ENCODE data around the gene SRGAP3.

The SRGAP3 gene

DNA sequence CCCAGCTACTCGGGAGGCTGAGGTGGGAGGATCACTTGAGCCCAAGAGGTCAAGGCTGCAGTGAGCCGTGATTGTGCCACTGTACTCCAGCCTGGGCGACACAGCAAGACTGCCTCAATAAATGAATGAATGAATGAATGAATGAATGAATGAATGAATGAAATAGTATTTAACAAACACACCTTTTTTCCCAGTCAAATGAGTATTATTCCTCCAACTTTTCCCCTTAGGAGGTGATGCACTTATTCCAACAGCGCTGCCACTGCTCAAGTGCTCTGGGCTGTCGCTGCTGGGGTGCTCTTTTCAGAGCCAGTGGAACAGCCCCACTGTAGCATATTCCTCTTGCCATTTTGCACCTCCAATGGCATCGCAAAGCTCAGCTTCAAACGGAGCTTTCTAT lies 219.4 kb downstream of the SRGAP3 start:
- TF ChIP-seq CTCF (IDR thresholded peaks at IDR 0.05; ENCODE audit: extremely low read depth, insufficient read depth, missing control alignments): no peak
- in situ Hi-C loops (cut with MboI; ENCODE audit: low pct_unique_long_range_greater_than_20kb, low sequenced_read_pairs, unreplicated experiment): no loop called here
- DNase-seq (ENCODE audit: low spot score): no peak

- in situ Hi-C loops (cut with MboI; ENCODE audit: low pct_unique_long_range_greater_than_20kb, low sequenced_read_pairs, unreplicated experiment): no loop called here
- no peak for TF ChIP-seq CTCF (IDR thresholded peaks at IDR 0.05; ENCODE audit: extremely low read depth, insufficient read depth, missing control alignments)
- no peak for DNase-seq (ENCODE audit: low spot score)
Observed at GRCh38 chr3:9028134-9028533, 221.3 kb downstream of the SRGAP3 start.

- TF ChIP-seq CTCF (IDR thresholded peaks at IDR 0.05; ENCODE audit: extremely low read depth, insufficient read depth, missing control alignments): no peak
- in situ Hi-C loops (cut with MboI; ENCODE audit: low pct_unique_long_range_greater_than_20kb, low sequenced_read_pairs, unreplicated experiment): no loop called here
- DNase-seq (ENCODE audit: low spot score): no peak
Observed at GRCh38 chr3:9026320-9027045, 223.0 kb downstream of the SRGAP3 start.

DNA sequence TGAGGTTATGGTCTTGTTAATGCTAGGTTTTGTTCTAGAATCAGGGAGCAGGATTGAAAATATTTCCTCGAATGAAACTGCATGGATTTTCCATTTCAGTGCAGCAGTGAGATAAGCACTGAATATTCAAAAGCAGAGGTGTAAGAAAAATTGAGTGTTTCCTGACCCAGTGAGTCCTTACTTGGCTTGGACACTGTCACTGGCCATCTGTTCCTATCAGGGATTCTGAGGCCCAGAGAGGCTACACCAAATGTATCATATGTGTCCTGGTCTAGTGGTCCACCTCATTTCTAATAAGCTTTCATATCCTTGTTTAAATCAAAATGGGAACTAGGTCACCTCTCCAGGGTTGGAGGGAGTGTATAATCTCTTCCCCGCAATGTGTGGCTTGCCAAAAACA lies 225.1 kb downstream of the SRGAP3 start:
- in situ Hi-C loops (cut with MboI; ENCODE audit: low pct_unique_long_range_greater_than_20kb, low sequenced_read_pairs, unreplicated experiment): no loop called here
- DNase-seq (ENCODE audit: low spot score): no peak
- TF ChIP-seq CTCF (IDR thresholded peaks at IDR 0.05; ENCODE audit: extremely low read depth, insufficient read depth, missing control alignments): no peak

DNA sequence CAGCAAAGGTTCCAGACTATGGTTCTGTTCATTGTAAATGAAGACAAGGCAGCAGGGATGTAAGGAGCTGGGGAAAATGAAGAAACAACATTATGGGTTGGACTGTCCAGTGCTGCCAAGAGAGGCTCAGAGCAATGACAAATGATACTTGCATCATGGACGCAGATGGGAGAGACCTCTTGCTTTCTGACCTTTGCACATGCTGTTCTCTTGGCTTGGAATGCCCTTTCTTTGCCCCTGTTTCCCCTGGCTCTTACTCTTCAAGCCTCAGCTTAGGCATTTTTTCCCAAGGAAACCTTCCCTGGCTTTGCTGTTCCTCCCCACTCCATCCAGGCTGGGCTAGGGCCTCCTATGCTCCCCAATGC lies 226.2 kb downstream of the SRGAP3 start:
- in situ Hi-C loops (cut with MboI; ENCODE audit: low pct_unique_long_range_greater_than_20kb, low sequenced_read_pairs, unreplicated experiment): no loop called here
- no peak for DNase-seq (ENCODE audit: low spot score)
- TF ChIP-seq CTCF (IDR thresholded peaks at IDR 0.05; ENCODE audit: extremely low read depth, insufficient read depth, missing control alignments): no peak

DNA sequence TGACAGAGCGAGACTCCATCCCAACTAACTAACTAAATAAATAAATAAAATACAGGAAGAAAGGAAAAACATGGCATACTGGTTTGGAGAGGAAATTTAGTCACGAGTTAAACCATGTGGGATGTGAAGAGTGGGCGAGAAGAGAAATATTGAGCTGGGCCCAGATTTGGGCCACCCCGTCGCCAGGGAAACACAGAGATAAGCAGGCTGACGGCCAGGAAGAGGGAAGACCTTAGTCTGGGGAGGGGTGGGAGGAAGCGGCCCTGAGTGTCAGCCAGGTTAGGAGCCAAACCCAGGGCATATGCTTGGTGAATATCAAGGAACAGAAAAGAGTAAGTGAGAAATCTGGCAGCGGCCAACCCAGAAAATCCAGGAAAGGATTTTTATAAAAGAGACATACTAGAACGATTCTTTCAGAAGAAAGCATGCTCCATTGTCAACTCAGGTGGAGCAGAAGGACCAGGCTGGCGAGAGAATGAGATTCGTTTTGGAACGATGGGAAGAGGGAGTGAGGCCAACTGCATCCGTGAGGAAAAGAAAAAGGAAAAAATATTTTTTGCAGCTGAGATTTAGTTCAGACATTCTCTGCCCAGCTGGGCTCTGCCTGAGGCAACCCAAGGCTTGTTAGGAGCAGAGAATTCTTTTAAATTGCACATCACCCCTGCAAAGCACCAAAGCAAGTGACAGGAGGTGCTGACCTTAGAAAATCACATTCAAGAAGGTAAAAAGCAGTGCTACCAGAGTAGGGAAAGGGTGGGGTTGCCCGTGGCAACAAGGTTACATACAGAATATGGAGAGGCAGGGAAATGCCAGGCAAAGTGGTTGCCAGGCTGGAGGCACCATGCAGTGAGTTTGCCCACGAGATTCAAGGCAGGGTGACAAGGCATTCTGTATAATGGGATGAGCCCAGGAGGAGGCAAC lies 226.9 kb downstream of the SRGAP3 start:
- no peak for DNase-seq (ENCODE audit: low spot score)
- no peak for TF ChIP-seq CTCF (IDR thresholded peaks at IDR 0.05; ENCODE audit: extremely low read depth, insufficient read depth, missing control alignments)
- in situ Hi-C loops (cut with MboI; ENCODE audit: low pct_unique_long_range_greater_than_20kb, low sequenced_read_pairs, unreplicated experiment): no loop called here
